ENCODE data around the gene SSTR1. TPM values are rescaled to one million over a fixed set of nuclear protein-coding genes. Genes with fewer than 3 reads are reported as not detected.

The SSTR1 gene
- polyA plus RNA-seq, 2 of the 4 experiments (the other 2 are of a cell fraction), result not detected

DNA sequence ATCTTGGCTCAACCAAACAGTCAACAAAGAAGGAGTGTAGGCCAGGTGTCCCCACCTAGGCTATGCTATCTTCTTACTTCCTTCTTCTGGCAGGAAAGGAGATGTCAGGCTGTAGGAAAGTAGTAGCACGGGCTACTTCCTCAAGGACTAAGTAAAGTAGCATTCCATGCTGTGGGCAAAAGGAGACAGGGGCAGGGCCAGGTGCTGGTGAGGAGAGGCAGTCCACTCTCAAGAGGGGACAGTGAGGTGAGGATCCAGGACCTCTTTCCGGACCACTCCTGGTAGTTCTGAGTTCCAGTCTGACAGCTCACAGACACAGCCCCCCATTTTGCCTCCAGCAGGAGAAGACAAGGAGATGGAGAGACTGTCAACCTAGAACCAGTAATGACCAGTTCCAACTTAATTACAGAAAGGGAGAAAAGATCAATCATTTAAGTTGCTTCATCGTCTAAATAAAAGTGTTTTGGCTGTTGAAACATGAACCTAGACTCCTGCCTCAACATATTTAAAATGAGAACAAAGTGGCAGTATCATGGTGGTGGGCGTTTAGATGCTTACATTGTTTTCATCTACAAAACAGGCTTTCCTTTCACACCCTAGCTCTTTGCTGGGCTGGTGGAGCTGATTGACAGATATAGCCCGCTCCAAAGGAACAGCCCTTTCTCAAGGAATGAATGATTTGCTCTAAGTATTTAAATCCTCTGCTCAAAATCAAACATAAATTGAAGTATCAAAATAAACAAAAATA, 5.1 kb upstream of the SSTR1 start:
- DNase-seq (ENCODE audit: low read depth in 1 of 2, low spot score in 1 of 2), result no peak
- 13% methylated on average over 5 of the region's 5 CpGs for WGBS (ENCODE audit: missing lambda C conversion rate)

DNA sequence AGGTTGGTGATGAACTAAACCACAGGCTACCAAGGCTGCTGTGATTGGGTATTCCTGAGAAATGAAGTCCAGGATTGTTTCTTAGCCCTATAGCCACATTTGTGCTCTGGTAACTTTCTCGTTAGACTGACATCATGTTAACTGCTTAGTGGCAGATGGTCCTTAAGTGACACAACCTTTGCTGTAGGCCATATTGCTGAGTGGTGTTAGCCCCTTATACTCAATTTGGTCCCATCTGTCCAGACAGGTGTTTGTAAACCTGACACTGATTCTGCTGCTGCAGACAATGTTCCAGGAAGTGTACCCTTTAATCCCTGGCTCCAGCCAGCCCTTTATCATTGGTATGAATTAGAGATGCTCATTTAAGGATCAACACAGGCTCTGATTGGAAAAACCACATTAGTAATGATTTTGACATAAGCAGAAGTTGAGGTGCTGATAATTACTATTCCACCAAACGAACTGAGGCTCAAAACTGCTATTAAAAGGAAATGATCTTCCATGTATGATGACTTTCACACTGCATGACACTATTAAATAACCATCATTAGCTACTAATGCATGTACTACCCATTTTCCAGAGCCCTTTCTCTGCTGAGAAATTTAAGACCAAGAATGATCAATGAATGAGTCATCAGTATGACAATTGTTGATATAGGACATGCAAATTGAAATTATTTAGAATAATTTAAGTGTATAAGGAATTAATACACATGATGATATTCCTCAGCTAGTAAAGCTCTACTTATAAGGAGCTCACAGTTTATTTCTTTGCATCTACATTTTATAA, 3.6 kb upstream of the SSTR1 start:
- no peak overlapping the region for H3K27ac ChIP-seq
- no peak for ATAC-seq
- no peak for DNase-seq (ENCODE audit: low read depth in 1 of 2, low spot score in 1 of 2)
- 0 out of 3 replicates have a peak, but pooled peaks cover 9% of the 10 kb centered on the region for H3K9me3 ChIP-seq
- H3K4me1 ChIP-seq, result no peaks in the 10 kb centered on the region
- ChIA-PET CTCF (interaction anchor here (1.7 kb wide), 1 partner anchor 301 kb away, joined by 4 read pairs; no protein-coding TSS in a partner anchor), POLR2A (no interaction called here)
- TF ChIP-seq, protein P1, sequence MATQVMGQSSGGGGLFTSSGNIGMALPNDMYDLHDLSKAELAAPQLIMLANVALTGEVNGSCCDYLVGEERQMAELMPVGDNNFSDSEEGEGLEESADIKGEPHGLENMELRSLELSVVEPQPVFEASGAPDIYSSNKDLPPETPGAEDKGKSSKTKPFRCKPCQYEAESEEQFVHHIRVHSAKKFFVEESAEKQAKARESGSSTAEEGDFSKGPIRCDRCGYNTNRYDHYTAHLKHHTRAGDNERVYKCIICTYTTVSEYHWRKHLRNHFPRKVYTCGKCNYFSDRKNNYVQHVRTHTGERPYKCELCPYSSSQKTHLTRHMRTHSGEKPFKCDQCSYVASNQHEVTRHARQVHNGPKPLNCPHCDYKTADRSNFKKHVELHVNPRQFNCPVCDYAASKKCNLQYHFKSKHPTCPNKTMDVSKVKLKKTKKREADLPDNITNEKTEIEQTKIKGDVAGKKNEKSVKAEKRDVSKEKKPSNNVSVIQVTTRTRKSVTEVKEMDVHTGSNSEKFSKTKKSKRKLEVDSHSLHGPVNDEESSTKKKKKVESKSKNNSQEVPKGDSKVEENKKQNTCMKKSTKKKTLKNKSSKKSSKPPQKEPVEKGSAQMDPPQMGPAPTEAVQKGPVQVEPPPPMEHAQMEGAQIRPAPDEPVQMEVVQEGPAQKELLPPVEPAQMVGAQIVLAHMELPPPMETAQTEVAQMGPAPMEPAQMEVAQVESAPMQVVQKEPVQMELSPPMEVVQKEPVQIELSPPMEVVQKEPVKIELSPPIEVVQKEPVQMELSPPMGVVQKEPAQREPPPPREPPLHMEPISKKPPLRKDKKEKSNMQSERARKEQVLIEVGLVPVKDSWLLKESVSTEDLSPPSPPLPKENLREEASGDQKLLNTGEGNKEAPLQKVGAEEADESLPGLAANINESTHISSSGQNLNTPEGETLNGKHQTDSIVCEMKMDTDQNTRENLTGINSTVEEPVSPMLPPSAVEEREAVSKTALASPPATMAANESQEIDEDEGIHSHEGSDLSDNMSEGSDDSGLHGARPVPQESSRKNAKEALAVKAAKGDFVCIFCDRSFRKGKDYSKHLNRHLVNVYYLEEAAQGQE (IDR thresholded peaks at IDR 0.05), result no peak
- TF ChIP-seq, protein P2, sequence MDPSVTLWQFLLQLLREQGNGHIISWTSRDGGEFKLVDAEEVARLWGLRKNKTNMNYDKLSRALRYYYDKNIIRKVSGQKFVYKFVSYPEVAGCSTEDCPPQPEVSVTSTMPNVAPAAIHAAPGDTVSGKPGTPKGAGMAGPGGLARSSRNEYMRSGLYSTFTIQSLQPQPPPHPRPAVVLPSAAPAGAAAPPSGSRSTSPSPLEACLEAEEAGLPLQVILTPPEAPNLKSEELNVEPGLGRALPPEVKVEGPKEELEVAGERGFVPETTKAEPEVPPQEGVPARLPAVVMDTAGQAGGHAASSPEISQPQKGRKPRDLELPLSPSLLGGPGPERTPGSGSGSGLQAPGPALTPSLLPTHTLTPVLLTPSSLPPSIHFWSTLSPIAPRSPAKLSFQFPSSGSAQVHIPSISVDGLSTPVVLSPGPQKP (IDR thresholded peaks at IDR 0.05; ENCODE audit: low read depth, low read length), result no peak
- TF ChIP-seq EP300 (IDR thresholded peaks at IDR 0.05) (no peak), FOSL2 (IDR thresholded peaks at IDR 0.05) (no peak), FOSL2 (CRISPR knock-in tag; IDR thresholded peaks at IDR 0.05) (peak; percentile 36; the same call in 1 of the 2 replicates)
- 3% methylated on average over 2 of the region's 2 CpGs for WGBS (ENCODE audit: missing lambda C conversion rate)
- no peak overlapping the region for H3K4me3 ChIP-seq
- FAIRE-seq, result no peak
- no peak overlapping the region for H3K4me2 ChIP-seq

More for the DNA sequence above, 5.1 kb upstream of the SSTR1 start:
- Histone ChIP-seq H3K27ac (no peak overlapping the region), H3K4me2 (no peak overlapping the region), H3K4me3 (no peak overlapping the region), H3K4me1 (no peaks in the 10 kb centered on the region), H3K9me3 (0 out of 3 replicates have a peak, but pooled peaks cover 9% of the 10 kb centered on the region)
- ChIA-PET CTCF (no interaction called here), POLR2A (no interaction called here)
- ATAC-seq (no peak), FAIRE-seq (no peak)
- TF ChIP-seq EHMT2 (IDR thresholded peaks at IDR 0.05; ENCODE audit: low read depth) (no peak), ZSCAN20 (CRISPR knock-in tag; IDR thresholded peaks at IDR 0.05) (no peak)

DNA sequence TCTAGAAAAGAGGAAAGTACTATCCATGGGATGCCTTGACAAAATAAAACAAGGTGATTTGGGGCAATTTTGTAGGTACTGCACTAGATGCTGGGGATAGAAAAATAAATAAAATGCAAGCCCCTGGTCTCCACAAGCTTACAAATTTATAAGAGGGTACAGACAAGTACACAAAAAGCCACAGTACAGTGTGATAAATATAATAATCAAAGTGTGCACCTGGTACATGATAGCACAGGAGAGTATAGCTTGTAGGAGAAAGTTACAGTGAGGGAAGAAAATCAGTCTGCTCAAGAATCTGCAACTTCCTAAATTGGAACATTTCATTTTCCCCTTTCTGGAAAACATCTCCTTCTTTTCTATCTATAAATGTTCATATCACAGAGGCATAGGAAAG, 3.0 kb upstream of the SSTR1 start:
- no peak for FAIRE-seq
- Histone ChIP-seq H3K4me3 (no peak overlapping the region), H3K4me1 (no peaks in the 10 kb centered on the region), H3K9me3 (0 out of 3 replicates have a peak, but pooled peaks cover 9% of the 10 kb centered on the region), H3K4me2 (no peak overlapping the region), H3K27ac (no peak overlapping the region)
- DNase-seq (ENCODE audit: low read depth in 1 of 2, low spot score in 1 of 2), result no peak
- no peak for TF ChIP-seq KDM1A (IDR thresholded peaks at IDR 0.05; ENCODE audit: low read depth)
- TF ChIP-seq MYC (IDR thresholded peaks at IDR 0.05; ENCODE audit: borderline replicate concordance, low read length), result no peak
- no peak for TF ChIP-seq PHF8 (IDR thresholded peaks at IDR 0.05; ENCODE audit: borderline replicate concordance, low read depth)
- no peak for TF ChIP-seq EP300 (IDR thresholded peaks at IDR 0.05)
- POLR2A ChIA-PET, result no interaction called here
- CTCF ChIA-PET, result interaction anchor here (1.7 to 2.1 kb wide), 2 partner anchors 8 to 301 kb away, joined by 4 to 8 read pairs; no protein-coding TSS in a partner anchor
- ATAC-seq, result no peak

Data from A549 (cell line).